GM19099 (cell line): Measurements from ENCODE around the gene ANKRD44.

Experiments
- POLR2A ChIP-seq: IDR thresholded peaks from 3 replicates; pipeline ENCODE4 v1.6.1; 2011; ENCODE audit warnings: low read depth; ENCODE audit not compliant: insufficient read length; ENCODE audit errors: extremely low read depth

Gene ANKRD44

DNA sequence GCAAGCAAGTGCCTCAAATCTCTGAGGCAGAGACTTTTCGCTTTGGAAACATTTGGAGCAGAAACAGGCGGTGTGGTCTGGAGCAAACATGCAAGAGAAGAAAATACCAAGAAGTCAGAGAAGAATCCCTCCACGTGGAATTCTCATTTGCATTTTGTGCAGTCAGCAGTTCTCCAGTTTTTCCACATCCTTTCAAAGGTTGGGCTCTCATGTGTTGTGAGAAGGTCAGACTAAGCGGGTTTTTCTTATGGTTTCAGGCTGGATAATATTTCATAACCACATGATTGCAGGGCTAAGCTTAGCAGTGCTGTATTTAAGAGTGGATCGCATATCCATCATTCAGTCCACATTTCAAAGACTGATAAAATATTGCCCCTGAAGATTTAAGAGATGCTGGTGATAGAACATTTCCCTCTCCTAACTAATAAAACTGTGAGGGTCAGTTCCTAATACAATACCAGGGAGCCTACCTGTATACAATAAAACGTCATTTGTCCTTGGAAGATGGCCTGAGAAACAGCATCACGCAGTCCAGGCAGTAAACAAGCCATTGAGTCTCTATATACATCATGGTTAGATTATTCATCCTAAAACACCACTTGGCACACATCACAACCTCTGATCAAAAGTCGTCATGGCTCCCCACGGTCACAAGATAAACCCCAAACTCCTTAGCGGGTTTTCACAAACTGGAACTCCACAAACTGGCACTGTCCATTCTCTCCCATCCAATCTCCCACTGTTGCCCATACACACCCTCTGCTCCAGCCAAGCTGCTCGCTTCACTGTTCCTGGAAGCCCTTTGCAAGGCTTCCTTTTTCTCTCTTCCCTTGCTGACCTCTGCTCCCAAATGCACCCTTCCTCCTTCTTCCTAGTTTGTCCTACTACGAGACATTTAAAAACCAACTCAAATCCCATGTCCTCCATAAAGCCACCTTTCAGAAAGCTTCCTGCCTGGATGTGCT is 31.5 kb downstream of the ANKRD44 start:
- no peak for TF ChIP-seq POLR2A

DNA sequence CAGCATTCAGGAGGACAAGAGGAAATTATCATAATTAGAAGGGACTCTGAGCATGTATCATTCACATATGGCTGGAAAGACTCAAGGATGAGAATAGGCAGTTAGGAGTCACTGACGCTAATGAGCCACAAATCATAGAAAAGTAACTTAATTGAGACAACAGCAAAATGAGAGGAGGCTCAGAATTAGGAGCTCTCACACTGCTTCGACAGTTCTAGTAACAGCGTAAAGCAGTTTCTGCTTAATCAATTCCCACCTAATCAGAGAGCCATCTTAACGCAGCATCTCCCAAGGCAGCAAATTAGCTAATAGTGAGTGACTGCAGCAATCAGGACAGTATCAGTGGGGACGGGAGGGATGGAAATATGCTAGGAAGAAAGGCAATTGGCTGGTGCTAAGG is 32.8 kb downstream of the ANKRD44 start:
- TF ChIP-seq POLR2A, result no peak

DNA sequence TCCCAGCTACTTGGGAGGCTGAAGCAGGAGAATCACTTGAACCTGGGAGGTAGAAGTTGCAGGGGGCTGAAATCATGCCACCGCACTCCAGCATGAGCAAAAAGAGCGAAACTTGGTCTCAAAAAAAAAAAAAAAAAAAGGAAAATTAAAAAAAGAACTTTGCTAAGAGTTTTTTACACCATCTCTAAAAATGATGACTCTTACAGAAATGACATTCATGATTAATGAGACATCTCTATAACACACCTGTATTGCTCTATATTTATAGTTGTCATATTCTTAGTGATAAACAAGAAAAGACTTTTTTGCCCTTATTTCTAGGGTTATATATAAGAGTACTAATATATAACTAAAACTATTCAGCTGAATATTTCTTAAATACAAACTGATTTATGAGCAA is 34.4 kb downstream of the ANKRD44 start:
- TF ChIP-seq POLR2A, result no peak

DNA sequence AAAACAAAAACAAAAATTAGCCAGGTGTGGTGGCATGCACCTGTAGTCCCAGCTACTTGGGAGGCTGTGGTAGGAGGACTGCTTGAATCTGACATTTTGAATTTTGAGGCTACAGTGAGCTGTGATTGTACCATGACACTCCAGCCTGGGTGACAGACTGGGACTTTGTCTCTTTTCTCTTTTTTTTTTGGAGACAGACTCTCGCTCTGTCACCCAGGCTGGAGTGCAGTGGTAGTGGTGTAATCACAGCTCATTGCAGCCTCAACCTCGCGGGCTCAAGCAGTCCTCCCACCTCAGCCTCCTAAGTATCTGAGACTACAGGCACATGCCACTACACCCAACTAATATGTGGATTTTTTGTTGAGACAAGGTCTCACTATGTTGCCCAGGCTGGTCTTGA is 35.6 kb downstream of the ANKRD44 start:
- TF ChIP-seq POLR2A, result no peak

DNA sequence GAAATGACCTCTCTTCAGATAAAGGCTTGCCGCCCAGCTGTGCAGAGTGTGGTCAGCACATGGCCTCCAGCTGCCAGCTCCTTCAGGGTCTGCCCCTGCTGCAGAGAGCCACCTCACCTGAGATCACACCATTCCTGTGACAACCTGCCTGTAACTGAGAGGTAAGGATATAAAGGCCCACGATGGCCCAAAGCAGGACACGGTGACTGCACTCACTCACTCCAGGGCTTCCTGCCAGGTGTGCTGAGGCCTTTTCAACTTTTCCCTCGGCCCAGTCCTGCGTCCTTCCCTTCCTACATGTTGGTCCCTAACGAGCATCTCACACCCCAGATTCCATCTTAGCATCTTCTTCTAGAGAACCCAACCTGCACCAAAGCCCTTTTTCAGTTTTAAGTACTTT is 36.2 kb downstream of the ANKRD44 start:
- no peak for TF ChIP-seq POLR2A

DNA sequence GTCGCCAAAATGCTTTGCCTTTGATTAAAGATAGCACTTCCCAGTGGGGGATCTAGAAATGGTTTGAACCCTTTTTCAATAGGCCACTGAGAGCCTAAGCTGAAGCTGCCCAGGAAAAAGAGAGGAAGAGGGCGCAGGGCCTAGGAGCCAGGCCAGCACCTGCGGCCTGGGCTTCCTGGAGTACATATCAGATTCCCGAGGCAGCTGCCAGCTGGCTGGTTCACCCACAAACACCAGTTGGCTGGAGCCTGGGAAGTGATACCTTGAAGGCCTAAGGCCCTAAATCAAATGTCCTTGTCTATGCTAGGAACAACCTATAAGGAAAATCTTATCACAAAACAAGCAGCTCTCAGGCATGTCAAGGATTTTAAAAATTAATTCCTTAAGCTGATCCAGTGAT is 37.1 kb downstream of the ANKRD44 start:
- TF ChIP-seq POLR2A, result no peak

DNA sequence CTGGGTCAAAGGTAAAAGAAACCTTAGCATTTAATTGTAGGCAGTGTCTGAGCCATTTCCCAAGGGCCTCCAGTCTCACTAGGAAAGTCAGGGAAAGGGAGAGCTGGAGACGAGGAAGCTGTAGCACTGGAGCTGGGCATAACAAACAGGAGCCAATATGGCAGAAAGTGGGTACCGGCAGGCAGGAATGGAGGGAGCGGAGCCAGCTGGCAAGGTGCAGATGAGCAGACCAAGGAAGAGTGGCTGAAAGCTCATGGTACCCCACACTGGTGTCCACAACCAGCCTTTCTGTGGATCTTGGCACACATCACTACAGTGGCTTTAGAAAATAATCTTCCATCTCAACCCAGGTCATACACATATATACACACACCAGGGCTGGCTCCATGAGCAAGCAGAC is 40.0 kb downstream of the ANKRD44 start:
- TF ChIP-seq POLR2A, result no peak

DNA sequence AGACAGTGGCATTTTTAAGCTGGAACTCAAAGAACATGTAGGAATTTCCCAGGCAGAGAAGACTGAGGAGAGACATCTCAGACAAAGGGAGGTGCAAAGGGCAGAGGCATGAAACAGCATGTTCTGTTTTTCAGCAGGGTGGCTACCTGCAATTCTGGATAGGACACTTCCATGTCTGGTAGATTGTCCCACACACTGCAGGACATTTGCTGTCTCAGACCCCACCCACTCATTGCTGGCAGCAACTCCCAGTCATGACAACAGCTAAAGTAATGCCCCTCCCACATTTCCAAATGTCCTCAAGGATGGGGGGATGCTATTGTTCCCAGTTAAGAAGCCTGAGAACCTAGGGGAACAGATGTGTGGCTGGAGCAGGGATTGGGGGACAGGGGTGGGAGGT is 40.8 kb downstream of the ANKRD44 start:
- TF ChIP-seq POLR2A, result no peak

DNA sequence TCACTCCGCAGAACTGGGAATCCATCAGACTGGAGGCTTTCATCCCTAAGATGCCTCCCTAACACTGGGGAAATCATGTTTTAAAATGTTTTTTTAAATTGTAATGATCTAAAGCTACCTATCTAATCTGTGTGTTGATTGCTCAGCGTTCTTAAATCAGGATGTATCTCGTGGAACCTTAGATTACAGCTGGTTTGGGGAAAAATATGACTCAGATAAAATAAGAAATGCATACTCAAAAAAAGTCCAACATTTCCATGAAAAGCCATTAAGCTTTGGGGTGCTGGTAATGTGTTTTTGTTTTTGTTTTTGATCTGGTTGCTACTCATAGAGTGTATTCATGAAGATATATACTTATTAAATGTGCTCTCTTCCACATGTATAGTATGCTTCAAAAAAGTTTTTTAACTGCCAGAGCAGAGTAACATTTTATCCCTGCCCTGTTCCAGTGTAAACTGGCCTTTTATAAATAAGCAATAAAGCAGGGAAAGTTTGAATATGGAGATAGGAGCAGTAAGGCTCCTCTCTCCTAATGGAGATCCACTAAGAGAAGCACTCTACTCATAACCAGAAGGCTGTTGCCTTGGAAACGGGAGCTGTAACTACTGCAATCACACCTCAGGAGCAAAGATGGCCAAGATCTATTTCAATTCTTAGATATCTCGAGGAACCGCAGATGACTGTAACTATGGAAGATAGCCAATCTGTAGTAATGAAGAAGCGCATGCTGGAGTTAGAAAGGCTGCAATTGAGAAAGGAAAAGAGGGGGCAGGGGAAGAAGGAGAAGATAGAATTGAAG is 41.6 kb downstream of the ANKRD44 start:
- no peak for TF ChIP-seq POLR2A

DNA sequence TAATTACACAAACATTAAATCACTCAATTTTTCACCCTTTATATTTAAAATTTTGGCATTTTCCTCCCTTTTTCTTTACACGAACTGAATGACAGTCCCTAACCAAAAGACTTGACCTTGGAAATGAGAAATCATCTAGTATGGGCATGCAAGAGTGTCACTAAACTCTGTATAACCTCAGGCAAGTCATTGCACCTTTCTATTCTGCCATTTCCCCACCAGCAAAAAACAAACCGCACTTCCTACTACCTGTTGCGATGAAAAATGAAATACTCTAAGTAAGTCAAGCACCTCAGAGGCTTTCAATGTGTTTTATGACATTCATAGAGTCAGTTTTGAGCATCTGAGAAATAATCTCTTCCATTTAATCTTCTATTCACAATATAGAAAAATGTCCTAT is 44.1 kb downstream of the ANKRD44 start:
- TF ChIP-seq POLR2A, result no peak

DNA sequence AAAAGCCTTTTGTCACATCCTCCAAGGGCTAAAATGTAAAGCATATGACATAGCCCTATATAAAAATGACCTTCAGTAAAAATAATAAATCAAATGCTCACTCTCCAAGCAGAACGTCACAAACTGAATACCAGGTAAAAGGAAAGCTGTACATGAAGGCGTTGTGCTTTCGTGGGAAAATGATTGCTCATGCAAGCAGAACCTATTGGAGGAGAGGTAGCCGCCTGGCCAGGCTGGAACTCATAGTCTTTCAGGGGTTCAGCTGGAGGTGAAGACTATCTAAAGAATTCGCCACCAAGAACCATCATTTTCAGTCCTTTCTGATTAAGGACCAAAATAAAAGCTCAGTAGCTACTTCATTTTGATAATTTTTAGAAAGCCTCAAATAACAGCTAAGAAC is 44.7 kb downstream of the ANKRD44 start:
- no peak for TF ChIP-seq POLR2A

DNA sequence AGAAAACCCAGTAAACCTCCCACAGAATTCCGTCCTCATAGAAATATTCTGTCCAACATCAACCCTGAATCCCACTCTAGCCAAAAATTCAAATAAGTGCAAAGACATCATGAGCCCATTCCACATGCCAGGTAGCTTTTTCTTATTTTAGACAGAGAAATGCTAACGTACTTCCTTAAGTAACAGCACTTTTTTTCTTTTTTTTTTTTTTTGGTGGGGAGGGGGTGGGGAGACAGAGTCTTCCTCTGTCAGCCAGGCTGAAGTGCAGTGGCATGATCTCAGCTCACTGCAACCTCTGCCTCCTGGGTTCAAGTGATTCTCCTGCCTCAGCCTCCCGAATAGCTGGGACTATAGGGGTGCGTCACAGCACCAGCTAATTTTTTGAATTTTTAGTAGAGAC is 45.5 kb downstream of the ANKRD44 start:
- no peak for TF ChIP-seq POLR2A

DNA sequence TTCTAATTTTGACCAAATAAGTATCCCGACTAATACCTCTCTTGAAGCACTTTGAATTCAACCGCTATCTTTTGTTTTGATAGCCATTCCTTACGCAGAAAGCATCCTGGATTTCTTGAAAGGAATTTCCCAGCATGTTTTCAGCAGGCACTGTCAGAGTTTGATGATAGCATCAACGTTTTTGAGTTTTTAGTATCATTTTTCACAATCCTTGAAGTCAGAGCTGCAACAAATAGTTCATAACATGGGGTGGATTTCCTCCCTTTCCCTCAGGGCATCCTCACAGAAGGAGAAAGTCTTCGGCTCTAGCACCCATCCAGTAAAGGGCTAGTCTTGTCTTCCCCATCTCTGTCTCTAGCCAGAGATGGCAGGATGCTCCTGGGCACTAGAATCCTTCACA is 46.2 kb downstream of the ANKRD44 start:
- TF ChIP-seq POLR2A, result no peak

DNA sequence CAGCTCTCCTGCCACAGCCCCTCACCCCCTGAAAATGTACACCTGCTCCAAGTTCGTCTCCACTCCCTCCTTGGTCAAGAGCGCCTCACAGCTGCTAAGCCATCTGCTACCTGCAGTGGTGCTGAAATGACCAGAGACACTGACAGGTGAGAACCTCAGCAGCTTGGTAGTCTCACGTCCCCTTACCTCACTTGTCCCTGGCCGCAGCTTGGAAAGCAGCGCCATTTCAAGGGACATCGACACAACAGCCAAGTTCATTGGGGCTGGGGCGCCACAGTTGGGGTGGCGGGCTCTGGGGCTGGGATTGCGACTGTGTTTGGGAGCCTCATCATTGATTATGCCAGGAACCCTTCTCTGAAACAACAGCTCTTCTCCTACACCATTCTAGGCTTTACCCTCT is 47.5 kb downstream of the ANKRD44 start:
- no peak for TF ChIP-seq POLR2A

DNA sequence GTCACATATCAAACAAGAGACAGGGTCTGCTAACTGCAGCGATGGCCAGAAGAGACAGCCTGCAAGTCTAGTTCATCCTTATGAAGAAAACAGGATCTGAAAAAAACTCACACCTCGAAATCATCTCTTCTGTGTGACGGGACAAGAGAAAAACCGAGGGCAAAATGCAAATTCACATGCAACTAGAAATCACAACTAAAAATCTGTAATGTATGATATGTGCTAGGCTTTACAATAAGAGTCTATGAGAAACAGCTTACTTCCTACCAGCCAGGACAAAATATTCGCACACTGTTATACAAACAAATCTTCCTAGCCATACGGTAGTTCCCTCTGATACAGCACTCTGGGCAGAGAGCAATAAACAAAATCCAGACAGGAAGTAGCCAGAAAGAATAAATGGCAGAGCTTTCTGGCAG is 48.8 kb downstream of the ANKRD44 start:
- no peak for TF ChIP-seq POLR2A

DNA sequence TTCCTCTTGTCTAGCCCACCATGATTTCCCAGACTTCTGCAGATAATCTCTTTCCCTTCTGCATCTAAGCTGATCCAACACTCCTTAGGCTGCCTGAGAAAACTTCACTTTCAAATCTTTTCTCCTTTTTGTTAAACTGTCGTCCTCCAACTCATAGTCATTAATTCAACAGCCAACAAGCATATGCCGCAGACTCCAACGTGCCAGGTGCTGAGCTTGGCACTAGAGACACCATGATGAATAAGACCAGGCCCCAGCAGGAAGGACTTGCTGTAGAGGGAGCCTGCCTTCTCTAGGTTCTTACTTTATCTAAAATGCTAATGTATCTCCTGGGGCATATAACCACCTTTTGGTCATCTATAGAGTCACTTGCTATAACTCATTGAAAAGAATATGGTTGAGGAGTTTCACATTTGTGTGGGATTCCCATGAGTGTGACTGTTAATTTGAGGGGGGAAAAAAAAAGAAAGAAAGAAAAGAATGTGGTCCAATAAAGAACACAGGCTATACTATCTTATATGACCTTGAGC is 51.0 kb downstream of the ANKRD44 start:
- no peak for TF ChIP-seq POLR2A
